Endothelial cell (in vitro differentiated cells): Measurements from ENCODE around the gene CDK11A. TPM values are rescaled to one million over a fixed set of nuclear protein-coding genes. Genes with fewer than 3 reads are reported as not detected.

Source experiments
- DNase-seq: peaks from one replicate; pipeline ENCODE4 v3.0.0; 2021; ENCODE audit warnings: low spot score
- H3K27ac Mint-ChIP-seq: one replicate; pipeline ENCODE4 v1.8.0; 2021; ENCODE audit warnings: mixed read lengths, inconsistent platforms; ENCODE audit not compliant: unreplicated experiment
- H3K27me3 Mint-ChIP-seq: one replicate; pipeline ENCODE4 v1.8.0; 2021; ENCODE audit warnings: mild to moderate bottlenecking, moderate library complexity, mixed read lengths, inconsistent platforms; ENCODE audit not compliant: unreplicated experiment
- H3K36me3 Mint-ChIP-seq: one replicate; pipeline ENCODE4 v1.8.0; 2021; ENCODE audit warnings: mild to moderate bottlenecking, low read depth, mixed read lengths, inconsistent platforms; ENCODE audit not compliant: unreplicated experiment
- H3K4me1 Mint-ChIP-seq: one replicate; pipeline ENCODE4 v1.8.0; 2021; ENCODE audit warnings: mild to moderate bottlenecking, mixed read lengths, inconsistent platforms; ENCODE audit not compliant: unreplicated experiment
- H3K4me3 Mint-ChIP-seq: one replicate; pipeline ENCODE4 v1.8.0; 2021; ENCODE audit warnings: mild to moderate bottlenecking, mixed read lengths, inconsistent platforms; ENCODE audit not compliant: unreplicated experiment
- H3K9me3 Mint-ChIP-seq: one replicate; pipeline ENCODE4 v1.8.0; 2021; ENCODE audit warnings: mixed read lengths, inconsistent platforms; ENCODE audit not compliant: unreplicated experiment
- CTCF ChIP-seq: fragments of 200-600 bp; sonication (generic); IDR thresholded peaks from one replicate; pipeline ENCODE4 v1.5.0; 2021; ENCODE audit warnings: antibody characterized with exemption; ENCODE audit not compliant: unreplicated experiment
- total RNA-seq: library from RNA; stranded (reverse); fragmentation: NEBNext Ultra II Directional; extraction: Animal tissue kit (Norgen Biotek cat#: 25700); gene quantifications from one replicate; pipeline ENCODE4 v1.2.1, GENCODE V29; 2021; ENCODE audit not compliant: unreplicated experiment

CDK11A gene
- total RNA-seq, 1 donor from 2014 or later = 109 TPM

- peaks cover 23% of the 10 kb centered on the region for H3K4me1 Mint-ChIP-seq
- peaks cover 20% of the 10 kb centered on the region for H3K36me3 Mint-ChIP-seq
- H3K9me3 Mint-ChIP-seq = no peaks in the 10 kb centered on the region
- TF ChIP-seq CTCF = no peak
- DNase-seq = no peak
- H3K4me3 Mint-ChIP-seq = no peak overlapping the region
- peaks cover 5% of the 10 kb centered on the region for H3K27me3 Mint-ChIP-seq
- no peak overlapping the region for H3K27ac Mint-ChIP-seq
Measured at GRCh38 chr1:1671365-1672119, 52.6 kb downstream of the CDK11A start.

- Mint-ChIP-seq H3K9me3 (no peaks in the 10 kb centered on the region), H3K4me1 (peaks cover 23% of the 10 kb centered on the region), H3K27me3 (peaks cover 6% of the 10 kb centered on the region), H3K4me3 (no peak overlapping the region), H3K36me3 (peaks cover 20% of the 10 kb centered on the region), H3K27ac (peak overlapping the region; percentile 13)
- TF ChIP-seq CTCF = no peak
- DNase-seq = no peak
Measured at GRCh38 chr1:1670866-1671265, 53.3 kb downstream of the CDK11A start.

GRCh38 chr1:1669468-1670440 lies 54.4 kb downstream of the CDK11A start:
- Mint-ChIP-seq H3K4me3 (peak overlapping the region; percentile 31), H3K36me3 (peaks cover 20% of the 10 kb centered on the region), H3K9me3 (no peaks in the 10 kb centered on the region), H3K27ac (peak overlapping the region; percentile 52), H3K4me1 (peaks cover 22% of the 10 kb centered on the region), H3K27me3 (peaks cover 6% of the 10 kb centered on the region)
- DNase-seq = no peak
- TF ChIP-seq CTCF = no peak

- Mint-ChIP-seq H3K27me3 (peaks cover 3% of the 10 kb centered on the region), H3K4me1 (peaks cover 31% of the 10 kb centered on the region), H3K9me3 (no peaks in the 10 kb centered on the region), H3K36me3 (peaks cover 20% of the 10 kb centered on the region), H3K4me3 (no peak overlapping the region), H3K27ac (no peak overlapping the region)
- DNase-seq = no peak
- TF ChIP-seq CTCF = no peak
Measured at GRCh38 chr1:1666526-1666925, 57.6 kb downstream of the CDK11A start.
